ENCODE data around the gene LHPP. TPM values are rescaled to one million over a fixed set of nuclear protein-coding genes. Genes with fewer than 3 reads are reported as not detected.

LHPP gene
- total and polyA plus RNA-seq, 3 donors from 2014 or later = 34.2 to 46.0 (median 45.0) TPM

DNA sequence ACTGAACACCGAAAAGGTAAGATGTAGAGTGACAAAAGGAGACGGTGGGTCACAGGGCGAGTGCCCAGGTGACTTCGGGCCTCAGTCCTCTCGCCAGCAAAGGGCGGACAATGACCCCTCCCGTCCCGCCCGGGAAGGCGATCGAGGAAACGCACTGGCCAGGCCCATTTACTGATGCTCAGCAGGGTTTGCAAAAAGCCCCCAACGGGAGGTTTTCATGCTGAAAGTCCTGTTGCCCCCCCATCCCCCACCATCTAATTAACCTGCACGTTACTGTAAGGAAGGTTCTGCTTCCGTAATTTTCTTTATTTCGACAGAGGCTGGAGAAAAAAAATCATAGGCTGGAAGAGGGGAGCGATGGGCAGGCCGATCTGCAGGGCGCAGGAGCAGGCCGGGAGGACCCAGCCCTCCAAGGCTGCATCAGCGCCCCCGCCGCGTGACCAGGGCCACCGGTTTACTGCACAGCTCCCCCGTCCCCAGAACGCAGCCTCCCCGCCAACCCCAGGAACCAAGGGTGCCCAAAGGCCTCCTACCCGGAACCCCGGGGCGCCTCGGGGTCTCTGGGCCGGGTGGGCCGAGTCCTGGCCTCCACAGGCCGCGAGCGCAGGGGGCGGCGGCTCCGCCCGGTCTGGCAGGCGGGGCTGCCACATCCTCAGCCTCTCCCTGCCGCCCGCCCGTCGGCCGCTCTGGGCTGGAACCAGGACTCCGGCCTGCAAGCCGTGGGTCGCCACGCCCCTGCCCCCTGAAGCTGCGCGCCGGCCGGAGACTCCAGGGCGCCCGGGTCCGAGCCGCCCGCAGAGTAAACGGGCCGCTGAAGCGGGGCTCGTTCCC lies 43.5 kb upstream of the LHPP start:
- TF ChIP-seq, protein P1, sequence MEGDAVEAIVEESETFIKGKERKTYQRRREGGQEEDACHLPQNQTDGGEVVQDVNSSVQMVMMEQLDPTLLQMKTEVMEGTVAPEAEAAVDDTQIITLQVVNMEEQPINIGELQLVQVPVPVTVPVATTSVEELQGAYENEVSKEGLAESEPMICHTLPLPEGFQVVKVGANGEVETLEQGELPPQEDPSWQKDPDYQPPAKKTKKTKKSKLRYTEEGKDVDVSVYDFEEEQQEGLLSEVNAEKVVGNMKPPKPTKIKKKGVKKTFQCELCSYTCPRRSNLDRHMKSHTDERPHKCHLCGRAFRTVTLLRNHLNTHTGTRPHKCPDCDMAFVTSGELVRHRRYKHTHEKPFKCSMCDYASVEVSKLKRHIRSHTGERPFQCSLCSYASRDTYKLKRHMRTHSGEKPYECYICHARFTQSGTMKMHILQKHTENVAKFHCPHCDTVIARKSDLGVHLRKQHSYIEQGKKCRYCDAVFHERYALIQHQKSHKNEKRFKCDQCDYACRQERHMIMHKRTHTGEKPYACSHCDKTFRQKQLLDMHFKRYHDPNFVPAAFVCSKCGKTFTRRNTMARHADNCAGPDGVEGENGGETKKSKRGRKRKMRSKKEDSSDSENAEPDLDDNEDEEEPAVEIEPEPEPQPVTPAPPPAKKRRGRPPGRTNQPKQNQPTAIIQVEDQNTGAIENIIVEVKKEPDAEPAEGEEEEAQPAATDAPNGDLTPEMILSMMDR (IDR thresholded peaks at IDR 0.05) = no peak
- TF ChIP-seq POLR2A (IDR thresholded peaks at IDR 0.05) = no peak
- Histone ChIP-seq H3K36me3 (ENCODE audit: low read depth, missing control alignments) (no peaks in the 10 kb centered on the region), H3K4me3 (peak overlapping the region; percentile 87 to 91), H3K9me3 (no peaks in the 10 kb centered on the region), H3K4me1 (peaks cover 44% of the 10 kb centered on the region), H3K27ac (peak overlapping the region; percentile 90 to 97), H3K27me3 (no peaks in the 10 kb centered on the region)
- 1 to 3% methylated on average over 19 to 64 of the region's 64 CpGs for WGBS, 2 donors
- intact Hi-C loops (cut with DNase I; ENCODE audit: low total_unique reads) = no loop called here
- DNase-seq = peak; percentile 56

DNA sequence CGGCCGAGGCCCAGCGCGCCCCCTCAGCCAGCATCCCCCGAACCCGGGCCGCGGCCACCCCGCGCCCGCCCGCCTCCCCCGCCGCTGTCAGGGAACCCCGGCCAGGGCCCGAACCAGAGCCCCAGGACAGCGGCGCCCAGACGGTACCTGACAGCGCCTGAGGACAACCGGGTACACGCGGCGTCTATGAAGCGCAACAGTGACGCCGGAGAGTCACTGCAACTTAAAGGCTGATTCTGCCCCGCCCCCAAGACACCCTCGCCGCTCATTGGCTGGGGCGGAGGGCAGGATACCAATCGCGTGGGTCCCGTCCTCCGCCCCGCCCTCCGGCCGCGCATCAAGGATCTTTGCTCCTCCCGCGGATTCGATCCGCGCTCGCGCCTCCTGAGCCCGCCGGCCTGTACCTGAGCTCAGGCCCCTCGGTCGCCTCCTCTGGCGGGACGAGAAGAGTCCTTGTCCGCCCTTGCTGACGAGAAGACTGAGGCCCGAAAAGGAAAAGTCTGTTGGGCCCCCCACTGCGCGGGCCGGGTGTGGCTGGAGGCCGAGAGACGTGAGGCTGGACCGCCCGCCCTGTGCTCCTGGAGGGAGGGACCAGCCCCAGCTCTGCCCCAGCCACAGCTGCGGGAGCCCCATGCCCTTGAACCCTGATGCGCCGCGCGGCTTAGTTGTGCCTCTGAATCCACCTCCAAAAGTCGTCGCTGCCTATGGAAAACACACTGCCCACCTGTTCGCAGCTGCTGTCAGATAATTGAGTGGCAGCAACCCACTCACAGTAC lies 42.7 kb upstream of the LHPP start, which contains the start of gene OAT:
Gene OAT, minus strand, starts transcription at position 198 of the 776 bp plus-strand sequence. CDS start 6,752 bp downstream, outside the sequence.
- Histone ChIP-seq H3K27me3 (no peaks in the 10 kb centered on the region), H3K36me3 (ENCODE audit: low read depth, missing control alignments) (no peaks in the 10 kb centered on the region), H3K4me1 (peaks cover 38% of the 10 kb centered on the region), H3K4me3 (peak within 1 kb of the TSS; percentile 87 to 91), H3K9me3 (no peaks in the 10 kb centered on the region), H3K27ac (peak within 1 kb of the TSS; percentile 90 to 97)
- TF ChIP-seq, protein P1 (IDR thresholded peaks at IDR 0.05) = peak; percentile 4 to 7 (median 7)
- peak; percentile 97 for TF ChIP-seq POLR2A (IDR thresholded peaks at IDR 0.05)
- peak; percentile 99 for DNase-seq
- intact Hi-C loops (cut with DNase I; ENCODE audit: low total_unique reads) = no loop called here
- WGBS, 2 donors = 1 to 8% methylated on average over 7 to 50 of the region's 70 CpGs

DNA sequence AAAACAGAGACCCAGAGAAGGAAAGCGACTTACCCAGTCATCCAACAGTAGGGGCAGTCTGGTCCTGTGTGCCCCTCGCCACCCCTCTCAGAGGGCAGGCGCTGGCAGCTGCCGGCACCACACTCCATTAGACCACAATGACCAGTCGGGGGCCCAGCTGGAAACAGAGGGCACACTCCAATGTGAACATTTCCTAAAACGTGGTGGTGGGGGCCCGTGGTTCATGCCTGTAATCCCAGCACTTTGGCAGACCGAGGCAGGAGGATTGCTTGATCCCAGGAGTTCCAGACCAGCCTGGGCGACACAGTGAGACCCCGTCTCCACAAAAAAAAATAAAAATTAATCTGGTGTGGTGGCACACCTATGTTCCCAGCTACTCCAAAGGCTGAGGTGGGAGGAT lies 42.0 kb upstream of the LHPP start:
- DNase-seq = no peak
- Histone ChIP-seq H3K4me3 (peak overlapping the region in 1 of 2 donors; percentile 87), H3K36me3 (ENCODE audit: low read depth, missing control alignments) (no peaks in the 10 kb centered on the region), H3K27me3 (no peaks in the 10 kb centered on the region), H3K27ac (peak overlapping the region in 1 of 2 donors; percentile 90), H3K4me1 (peaks cover 31% of the 10 kb centered on the region), H3K9me3 (no peaks in the 10 kb centered on the region)
- 67 to 74% methylated on average over 10 of the region's 10 CpGs for WGBS, 2 donors
- intact Hi-C loops (cut with DNase I; ENCODE audit: low total_unique reads) = no loop called here
- TF ChIP-seq, protein P1 (IDR thresholded peaks at IDR 0.05) = no peak
- no peak for TF ChIP-seq POLR2A (IDR thresholded peaks at IDR 0.05)

DNA sequence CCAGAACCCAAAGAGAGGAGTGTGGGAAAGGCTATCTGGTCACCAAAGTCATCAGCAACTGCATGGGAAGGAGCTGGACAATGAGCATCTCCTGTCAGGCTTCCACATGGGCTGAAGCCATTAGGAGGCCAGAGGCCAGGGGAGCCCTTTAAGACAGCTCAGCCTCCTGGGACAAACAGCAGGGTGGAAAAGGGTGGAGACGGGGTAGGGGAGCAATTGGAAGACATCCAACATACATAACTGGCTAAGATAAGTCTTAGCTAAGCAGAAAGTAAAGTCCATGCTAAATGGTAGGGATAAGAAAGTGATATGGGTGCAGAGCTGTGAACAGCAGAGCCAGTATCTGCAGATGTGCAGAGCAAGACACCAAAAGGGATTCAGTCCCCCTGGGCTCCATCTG lies 41.4 kb upstream of the LHPP start:
- no peaks in the 10 kb centered on the region for H3K27me3 ChIP-seq
- H3K4me1 ChIP-seq = peaks cover 27% of the 10 kb centered on the region
- WGBS, 2 donors = 29 to 33% methylated on average over 1 of the region's 1 CpG
- H3K9me3 ChIP-seq = no peaks in the 10 kb centered on the region
- H3K36me3 ChIP-seq (ENCODE audit: low read depth, missing control alignments) = no peaks in the 10 kb centered on the region
- intact Hi-C loops (cut with DNase I; ENCODE audit: low total_unique reads) = no loop called here
- no peak overlapping the region for H3K4me3 ChIP-seq
- no peak for DNase-seq
- TF ChIP-seq POLR2A (IDR thresholded peaks at IDR 0.05) = no peak
- TF ChIP-seq, protein P1 (IDR thresholded peaks at IDR 0.05) = no peak
- no peak overlapping the region for H3K27ac ChIP-seq
